Stromal cell of bone marrow (primary cell): ENCODE results near the gene DNAJA3.
A peak's percentile ranks its signal among the peaks of the same experiment; 100 is the strongest.

ENCODE experiments used
- DNase-seq: peaks from one replicate; pipeline ENCODE4 v3.0.0-alpha.2; 2012; ENCODE audit warnings: low read depth

The DNAJA3 gene

GRCh38 chr16:4425378-4426020 lies at the start of gene DNAJA3:
Gene DNAJA3, plus strand, starts transcription at chr16:4425868. Its CDS starts 14 bp downstream, at chr16:4425882.
- DNase-seq, result peak; percentile 90

- peak; percentile 81 for DNase-seq
Measured at GRCh38 chr16:4376126-4376892, 49.4 kb upstream of the DNAJA3 start.

- DNase-seq, result no peak
Measured at GRCh38 chr16:4376893-4377572, 48.6 kb upstream of the DNAJA3 start.

- DNase-seq, result no peak
Measured at GRCh38 chr16:4377573-4378154, 48.0 kb upstream of the DNAJA3 start.

- no peak for DNase-seq
Measured at GRCh38 chr16:4378161-4378666, 47.5 kb upstream of the DNAJA3 start.

GRCh38 chr16:4378999-4379690 lies 46.5 kb upstream of the DNAJA3 start:
- no peak for DNase-seq

- no peak for DNase-seq
Measured at GRCh38 chr16:4380119-4381063, 45.3 kb upstream of the DNAJA3 start.

- DNase-seq, result no peak
Measured at GRCh38 chr16:4381072-4381934, 44.4 kb upstream of the DNAJA3 start.

- DNase-seq, result no peak
Measured at GRCh38 chr16:4381935-4382794, 43.5 kb upstream of the DNAJA3 start.

- no peak for DNase-seq
Measured at GRCh38 chr16:4382795-4383357, 42.8 kb upstream of the DNAJA3 start.

GRCh38 chr16:4383591-4384444 lies 41.9 kb upstream of the DNAJA3 start:
- no peak for DNase-seq

- no peak for DNase-seq
Measured at GRCh38 chr16:4384509-4384942, 41.1 kb upstream of the DNAJA3 start.

GRCh38 chr16:4385066-4385788 lies 40.4 kb upstream of the DNAJA3 start:
- DNase-seq, result no peak

- DNase-seq, result no peak
Measured at GRCh38 chr16:4385789-4386450, 39.7 kb upstream of the DNAJA3 start.

- DNase-seq, result no peak
Measured at GRCh38 chr16:4386451-4386805, 39.2 kb upstream of the DNAJA3 start.

- no peak for DNase-seq
Measured at GRCh38 chr16:4386951-4387565, 38.6 kb upstream of the DNAJA3 start.
